Measurements from ENCODE around the gene VRK2. TPM values are rescaled to one million over a fixed set of nuclear protein-coding genes. Genes with fewer than 3 reads are reported as not detected.

Gene VRK2
- total RNA-seq, 1 donor from 2014 or later = 7.2 TPM

DNA sequence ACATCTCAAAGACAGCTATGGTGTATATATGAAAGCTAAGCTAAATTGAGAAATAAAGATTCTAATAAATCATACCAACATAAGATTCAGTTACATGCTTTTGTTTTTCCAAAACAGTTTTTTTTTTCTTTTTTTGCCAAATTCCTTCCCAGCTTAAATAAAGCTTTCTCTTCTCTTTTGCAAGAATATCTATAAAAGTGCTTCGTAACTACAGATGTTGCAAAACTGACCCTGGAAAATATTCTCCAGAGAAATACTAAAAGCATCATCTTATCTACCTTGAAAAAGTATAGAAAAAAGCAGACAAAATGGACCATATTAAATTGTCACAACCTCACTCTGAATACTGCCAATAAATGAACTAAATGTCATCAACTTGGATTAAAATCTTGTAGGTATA, 155.8 kb downstream of the VRK2 start:
- no peaks in the 10 kb centered on the region for H3K4me1 Mint-ChIP-seq (ENCODE audit: low read depth, unreplicated experiment)
- no peaks in the 10 kb centered on the region for H3K9me3 Mint-ChIP-seq (ENCODE audit: unreplicated experiment)
- H3K27me3 Mint-ChIP-seq (ENCODE audit: unreplicated experiment) = no peaks in the 10 kb centered on the region
- TF ChIP-seq, protein P1, sequence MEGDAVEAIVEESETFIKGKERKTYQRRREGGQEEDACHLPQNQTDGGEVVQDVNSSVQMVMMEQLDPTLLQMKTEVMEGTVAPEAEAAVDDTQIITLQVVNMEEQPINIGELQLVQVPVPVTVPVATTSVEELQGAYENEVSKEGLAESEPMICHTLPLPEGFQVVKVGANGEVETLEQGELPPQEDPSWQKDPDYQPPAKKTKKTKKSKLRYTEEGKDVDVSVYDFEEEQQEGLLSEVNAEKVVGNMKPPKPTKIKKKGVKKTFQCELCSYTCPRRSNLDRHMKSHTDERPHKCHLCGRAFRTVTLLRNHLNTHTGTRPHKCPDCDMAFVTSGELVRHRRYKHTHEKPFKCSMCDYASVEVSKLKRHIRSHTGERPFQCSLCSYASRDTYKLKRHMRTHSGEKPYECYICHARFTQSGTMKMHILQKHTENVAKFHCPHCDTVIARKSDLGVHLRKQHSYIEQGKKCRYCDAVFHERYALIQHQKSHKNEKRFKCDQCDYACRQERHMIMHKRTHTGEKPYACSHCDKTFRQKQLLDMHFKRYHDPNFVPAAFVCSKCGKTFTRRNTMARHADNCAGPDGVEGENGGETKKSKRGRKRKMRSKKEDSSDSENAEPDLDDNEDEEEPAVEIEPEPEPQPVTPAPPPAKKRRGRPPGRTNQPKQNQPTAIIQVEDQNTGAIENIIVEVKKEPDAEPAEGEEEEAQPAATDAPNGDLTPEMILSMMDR (IDR thresholded peaks at IDR 0.05; ENCODE audit: partially characterized antibody, unreplicated experiment) = no peak
- no peaks in the 10 kb centered on the region for H3K36me3 Mint-ChIP-seq (ENCODE audit: unreplicated experiment)
- no peak for DNase-seq
- no peak overlapping the region for H3K4me3 Mint-ChIP-seq (ENCODE audit: unreplicated experiment)
- no peak overlapping the region for H3K27ac Mint-ChIP-seq (ENCODE audit: unreplicated experiment)

DNA sequence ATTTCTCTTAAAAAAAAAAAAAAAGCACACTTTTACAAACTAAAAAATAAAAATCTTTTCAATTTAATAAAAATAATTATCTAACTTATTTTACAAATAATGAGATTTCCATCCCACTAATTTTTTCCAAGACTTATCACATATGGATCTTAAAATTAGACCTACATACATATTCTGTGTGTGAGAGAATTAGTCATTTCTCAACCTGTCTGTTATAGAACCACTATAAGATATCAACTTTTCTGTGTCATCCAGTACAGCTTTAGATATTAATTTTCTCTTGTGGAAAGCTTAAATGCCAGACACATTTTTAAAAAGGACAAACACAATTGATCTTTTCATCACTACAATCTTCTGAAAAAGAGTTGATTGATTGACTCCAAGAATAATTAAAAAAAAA, 156.4 kb downstream of the VRK2 start:
- Mint-ChIP-seq H3K9me3 (ENCODE audit: unreplicated experiment) (no peaks in the 10 kb centered on the region), H3K36me3 (ENCODE audit: unreplicated experiment) (no peaks in the 10 kb centered on the region), H3K27me3 (ENCODE audit: unreplicated experiment) (no peaks in the 10 kb centered on the region), H3K4me3 (ENCODE audit: unreplicated experiment) (no peak overlapping the region), H3K27ac (ENCODE audit: unreplicated experiment) (no peak overlapping the region), H3K4me1 (ENCODE audit: low read depth, unreplicated experiment) (no peaks in the 10 kb centered on the region)
- TF ChIP-seq, protein P1 (IDR thresholded peaks at IDR 0.05; ENCODE audit: partially characterized antibody, unreplicated experiment) = no peak
- DNase-seq = no peak

DNA sequence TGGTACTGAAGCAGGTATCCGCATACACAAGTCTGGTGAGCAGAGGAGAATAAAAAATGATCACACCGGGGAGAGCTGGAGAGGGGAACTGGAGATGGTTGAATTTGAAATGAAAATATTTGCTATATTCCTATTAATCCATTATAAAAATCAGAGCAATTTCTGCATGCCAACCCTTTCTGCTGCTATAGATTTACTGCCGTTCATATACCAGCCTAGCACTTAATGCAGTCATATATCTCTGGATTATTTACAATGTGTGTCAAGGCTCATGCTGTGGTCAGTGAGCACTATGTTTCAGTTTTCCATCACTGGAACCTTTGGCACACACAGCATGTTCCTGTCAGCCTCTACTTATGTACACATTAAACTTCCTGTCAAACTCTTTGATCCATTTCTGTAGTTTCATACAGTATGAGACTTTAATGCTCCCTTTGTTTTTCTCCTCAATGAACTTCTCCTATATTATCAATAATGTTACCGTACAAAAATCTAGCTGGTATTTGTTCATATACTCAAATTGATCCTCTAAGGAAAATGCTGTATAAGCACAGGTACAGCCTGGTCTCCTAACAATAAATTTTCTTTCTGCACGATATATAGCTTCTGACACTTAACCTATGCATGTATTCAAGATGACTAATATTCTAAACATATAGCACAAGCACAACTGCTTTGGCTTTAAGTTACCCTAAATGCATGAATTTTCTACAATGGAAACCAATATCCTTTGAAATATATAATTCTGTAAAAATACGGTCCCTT, 157.8 kb downstream of the VRK2 start:
- Mint-ChIP-seq H3K4me3 (ENCODE audit: unreplicated experiment) (no peak overlapping the region), H3K4me1 (ENCODE audit: low read depth, unreplicated experiment) (no peaks in the 10 kb centered on the region), H3K36me3 (ENCODE audit: unreplicated experiment) (no peaks in the 10 kb centered on the region), H3K9me3 (ENCODE audit: unreplicated experiment) (no peaks in the 10 kb centered on the region), H3K27ac (ENCODE audit: unreplicated experiment) (no peak overlapping the region), H3K27me3 (ENCODE audit: unreplicated experiment) (no peaks in the 10 kb centered on the region)
- DNase-seq = no peak
- TF ChIP-seq, protein P1 (IDR thresholded peaks at IDR 0.05; ENCODE audit: partially characterized antibody, unreplicated experiment) = no peak

DNA sequence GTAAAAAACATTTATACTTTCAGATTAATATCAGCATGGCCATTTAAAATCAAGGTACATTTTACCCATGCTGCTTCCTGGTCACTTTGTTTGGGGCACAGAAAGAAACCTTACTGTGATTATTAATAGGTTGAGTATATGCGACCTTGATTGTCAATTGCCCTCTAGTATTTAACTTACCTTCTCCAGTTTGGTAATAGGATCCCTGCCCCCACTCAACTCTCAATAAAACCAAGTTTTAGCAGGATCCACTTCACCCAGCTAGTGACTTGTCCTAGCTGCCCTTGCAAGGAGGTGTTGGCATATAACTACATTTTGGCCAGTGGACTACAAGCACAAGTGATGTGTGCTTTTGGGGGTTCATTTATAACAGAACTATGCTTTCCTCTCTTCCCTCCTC, 160.2 kb downstream of the VRK2 start:
- H3K4me1 Mint-ChIP-seq (ENCODE audit: low read depth, unreplicated experiment) = no peaks in the 10 kb centered on the region
- H3K27me3 Mint-ChIP-seq (ENCODE audit: unreplicated experiment) = no peaks in the 10 kb centered on the region
- no peak overlapping the region for H3K27ac Mint-ChIP-seq (ENCODE audit: unreplicated experiment)
- DNase-seq = no peak
- peaks cover 13% of the 10 kb centered on the region for H3K36me3 Mint-ChIP-seq (ENCODE audit: unreplicated experiment)
- peaks cover 9% of the 10 kb centered on the region for H3K9me3 Mint-ChIP-seq (ENCODE audit: unreplicated experiment)
- TF ChIP-seq, protein P1 (IDR thresholded peaks at IDR 0.05; ENCODE audit: partially characterized antibody, unreplicated experiment) = no peak
- no peak overlapping the region for H3K4me3 Mint-ChIP-seq (ENCODE audit: unreplicated experiment)

DNA sequence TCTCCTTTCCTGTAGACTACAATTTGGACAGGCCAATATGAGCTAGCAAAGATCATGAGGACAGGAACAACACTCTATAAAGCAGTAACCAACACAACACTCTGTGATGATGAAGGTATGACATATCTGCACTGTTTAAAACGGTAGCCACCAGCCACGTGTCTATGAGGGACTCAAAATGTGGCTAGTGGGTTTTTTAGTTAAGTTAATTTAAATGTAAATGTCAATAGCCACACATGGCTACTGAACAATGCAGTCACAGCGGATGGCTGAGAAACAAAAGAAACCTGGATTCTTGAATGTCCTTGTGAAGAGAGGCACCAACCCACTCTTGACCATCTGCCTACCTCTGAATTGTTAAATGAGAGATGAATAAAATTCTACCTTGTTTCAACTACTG, 160.6 kb downstream of the VRK2 start:
- TF ChIP-seq, protein P1 (IDR thresholded peaks at IDR 0.05; ENCODE audit: partially characterized antibody, unreplicated experiment) = no peak
- Mint-ChIP-seq H3K36me3 (ENCODE audit: unreplicated experiment) (peaks cover 17% of the 10 kb centered on the region), H3K27ac (ENCODE audit: unreplicated experiment) (no peak overlapping the region), H3K4me3 (ENCODE audit: unreplicated experiment) (no peak overlapping the region), H3K27me3 (ENCODE audit: unreplicated experiment) (no peaks in the 10 kb centered on the region), H3K4me1 (ENCODE audit: low read depth, unreplicated experiment) (no peaks in the 10 kb centered on the region), H3K9me3 (ENCODE audit: unreplicated experiment) (peaks cover 9% of the 10 kb centered on the region)
- DNase-seq = no peak
